Stimulated activated naive B cell treated with anti-CD40 and anti-IgM and Interleukin-4, amounts not matched to agents 10 μg/mL and 1 μg/mL and 100 μg/mL, for 72 hours (primary cell): ENCODE results near the gene SOHLH1.
"Not testable (repeated sequence)": the region's sequence is repeated elsewhere in the genome, so short reads cannot be mapped to it uniquely, and the experiment has no call there.

Experiments used
- ATAC-seq, 2 donors: fragments of 150-1000 bp; cut with Tn5 transposase; replicated peaks; 2 replicates each; pipeline ENCODE4 v1.10.0; 2021; ENCODE audit warnings: moderate library complexity in 1 of 2
- DNase-seq: peaks from one replicate; pipeline ENCODE4 v3.0.0; 2021
- H3K27ac Mint-ChIP-seq: one replicate; pipeline ENCODE4 v1.8.0; 2022; ENCODE audit warnings: mild to moderate bottlenecking, mixed read lengths
- H3K27me3 Mint-ChIP-seq, 2 donors: one replicate each; pipeline ENCODE4 v1.8.0; 2022; ENCODE audit warnings: mixed read lengths in 2 of 2
- H3K36me3 Mint-ChIP-seq, 2 donors: one replicate each; pipeline ENCODE4 v1.8.0; 2022; ENCODE audit warnings: mixed read lengths in 2 of 2, mild to moderate bottlenecking in 1 of 2
- H3K4me1 Mint-ChIP-seq, 2 donors: one replicate each; pipeline ENCODE4 v1.8.0; 2022; ENCODE audit warnings: mixed read lengths in 2 of 2, mild to moderate bottlenecking in 1 of 2
- H3K4me3 Mint-ChIP-seq, 2 donors: one replicate each; pipeline ENCODE4 v1.8.0; 2022; ENCODE audit warnings: mild to moderate bottlenecking in 2 of 2, mixed read lengths in 2 of 2, moderate library complexity in 1 of 2
- H3K9me3 Mint-ChIP-seq, 2 donors: one replicate each; pipeline ENCODE4 v1.8.0; 2022; ENCODE audit warnings: mixed read lengths in 2 of 2, mild to moderate bottlenecking in 1 of 2

SOHLH1 gene

GRCh38 chr9:135669616-135670285 is 29.5 kb downstream of the SOHLH1 start:
- H3K9me3 Mint-ChIP-seq, result peaks cover 5 to 8% of the 10 kb centered on the region in 2 donors
- ATAC-seq, result no peak
- H3K27ac Mint-ChIP-seq, result no peak overlapping the region
- DNase-seq, result no peak
- no peak overlapping the region for H3K4me3 Mint-ChIP-seq
- H3K27me3 Mint-ChIP-seq, result peaks cover 6 to 11% of the 10 kb centered on the region in 2 donors
- H3K4me1 Mint-ChIP-seq, result no peaks in the 10 kb centered on the region
- no peaks in the 10 kb centered on the region for H3K36me3 Mint-ChIP-seq

- H3K4me3 Mint-ChIP-seq, H3K36me3 Mint-ChIP-seq, H3K27ac Mint-ChIP-seq, ATAC-seq, DNase-seq, H3K9me3 Mint-ChIP-seq, H3K4me1 Mint-ChIP-seq: not testable (repeated sequence)
- peaks cover 6 to 16% of the 10 kb centered on the region in 2 donors for H3K27me3 Mint-ChIP-seq
These were observed 30.3 kb downstream of the SOHLH1 start for GRCh38 chr9:135669018-135669417.

GRCh38 chr9:135667463-135668001 is 31.7 kb downstream of the SOHLH1 start:
- H3K4me3 Mint-ChIP-seq, result no peak overlapping the region
- ATAC-seq (no peak), DNase-seq (no peak)
- no peaks in the 10 kb centered on the region for H3K36me3 Mint-ChIP-seq
- H3K9me3 Mint-ChIP-seq, result peaks cover 5 to 8% of the 10 kb centered on the region in 2 donors
- H3K4me1 Mint-ChIP-seq, result no peaks in the 10 kb centered on the region
- peaks cover 6 to 16% of the 10 kb centered on the region in 2 donors for H3K27me3 Mint-ChIP-seq
- no peak overlapping the region for H3K27ac Mint-ChIP-seq

- DNase-seq (no peak), ATAC-seq (no peak)
- Mint-ChIP-seq H3K4me3 (no peak overlapping the region), H3K27ac (no peak overlapping the region), H3K4me1 (no peaks in the 10 kb centered on the region), H3K36me3 (no peaks in the 10 kb centered on the region), H3K9me3 (peaks cover 5 to 7% of the 10 kb centered on the region in 2 donors), H3K27me3 (peaks cover 0 to 13% of the 10 kb centered on the region in 2 donors)
These were observed 32.5 kb downstream of the SOHLH1 start for GRCh38 chr9:135666534-135667462.

GRCh38 chr9:135665795-135666189 is 33.5 kb downstream of the SOHLH1 start:
- no peak for DNase-seq
- Mint-ChIP-seq H3K27me3 (peaks cover 0 to 13% of the 10 kb centered on the region in 2 donors), H3K4me3 (no peak overlapping the region), H3K27ac (no peak overlapping the region), H3K36me3 (no peaks in the 10 kb centered on the region), H3K9me3 (peaks cover 5 to 7% of the 10 kb centered on the region in 2 donors), H3K4me1 (no peaks in the 10 kb centered on the region)
- ATAC-seq, result no peak

- DNase-seq (no peak), ATAC-seq (no peak)
- peaks cover 5 to 7% of the 10 kb centered on the region in 2 donors for H3K9me3 Mint-ChIP-seq
- H3K27ac Mint-ChIP-seq, result no peak overlapping the region
- no peaks in the 10 kb centered on the region for H3K36me3 Mint-ChIP-seq
- H3K4me1 Mint-ChIP-seq, result no peaks in the 10 kb centered on the region
- no peak overlapping the region for H3K4me3 Mint-ChIP-seq
- H3K27me3 Mint-ChIP-seq, result peaks cover 0 to 13% of the 10 kb centered on the region in 2 donors
These were observed 34.2 kb downstream of the SOHLH1 start for GRCh38 chr9:135664801-135665794.

- peaks cover 0 to 13% of the 10 kb centered on the region in 2 donors for H3K27me3 Mint-ChIP-seq
- no peaks in the 10 kb centered on the region for H3K4me1 Mint-ChIP-seq
- no peak for DNase-seq
- no peak overlapping the region for H3K4me3 Mint-ChIP-seq
- H3K36me3 Mint-ChIP-seq, result no peaks in the 10 kb centered on the region
- no peak for ATAC-seq
- H3K27ac Mint-ChIP-seq, result no peak overlapping the region
- peaks cover 5 to 7% of the 10 kb centered on the region in 2 donors for H3K9me3 Mint-ChIP-seq
These were observed 35.0 kb downstream of the SOHLH1 start for GRCh38 chr9:135664266-135664665.

- Mint-ChIP-seq H3K27ac (no peak overlapping the region), H3K4me1 (no peaks in the 10 kb centered on the region), H3K9me3 (peaks cover under 1 to 3% of the 10 kb centered on the region in 2 donors), H3K27me3 (peaks cover 0 to 13% of the 10 kb centered on the region in 2 donors), H3K4me3 (no peak overlapping the region), H3K36me3 (no peaks in the 10 kb centered on the region)
- ATAC-seq (no peak), DNase-seq (no peak)
These were observed 35.4 kb downstream of the SOHLH1 start for GRCh38 chr9:135663857-135664256.

GRCh38 chr9:135663451-135663770 is 35.9 kb downstream of the SOHLH1 start:
- DNase-seq, result no peak
- Mint-ChIP-seq H3K9me3 (peaks cover 0 to 2% of the 10 kb centered on the region in 2 donors), H3K36me3 (no peaks in the 10 kb centered on the region), H3K27me3 (peaks cover 0 to 13% of the 10 kb centered on the region in 2 donors), H3K27ac (no peak overlapping the region), H3K4me3 (no peak overlapping the region), H3K4me1 (no peaks in the 10 kb centered on the region)
- no peak for ATAC-seq

GRCh38 chr9:135662758-135663450 is 36.4 kb downstream of the SOHLH1 start, which contains the start of gene LCN9:
Gene LCN9, plus strand, starts transcription at chr9:135663309. Its CDS starts 13 bp downstream, at chr9:135663322.
- H3K4me1 Mint-ChIP-seq, result no peaks in the 10 kb centered on the region
- ATAC-seq, result no peak
- H3K36me3 Mint-ChIP-seq, result no peaks in the 10 kb centered on the region
- no peak within 1 kb of the TSS for H3K4me3 Mint-ChIP-seq
- no peak within 1 kb of the TSS for H3K27ac Mint-ChIP-seq
- no peak for DNase-seq
- no peaks in the 10 kb centered on the region for H3K9me3 Mint-ChIP-seq
- H3K27me3 Mint-ChIP-seq, result peaks cover 0 to 13% of the 10 kb centered on the region in 2 donors

- no peaks in the 10 kb centered on the region for H3K9me3 Mint-ChIP-seq
- no peaks in the 10 kb centered on the region for H3K36me3 Mint-ChIP-seq
- H3K4me3 Mint-ChIP-seq, result no peak overlapping the region
- no peaks in the 10 kb centered on the region for H3K4me1 Mint-ChIP-seq
- peaks cover 0 to 13% of the 10 kb centered on the region in 2 donors for H3K27me3 Mint-ChIP-seq
- ATAC-seq, result no peak
- H3K27ac Mint-ChIP-seq, result no peak overlapping the region
- DNase-seq, result no peak
These were observed 37.3 kb downstream of the SOHLH1 start for GRCh38 chr9:135661816-135662560.

GRCh38 chr9:135660407-135660806 is 38.9 kb downstream of the SOHLH1 start:
- DNase-seq (no peak), ATAC-seq (no peak)
- no peaks in the 10 kb centered on the region for H3K36me3 Mint-ChIP-seq
- no peak overlapping the region for H3K4me3 Mint-ChIP-seq
- H3K27ac Mint-ChIP-seq, result no peak overlapping the region
- H3K9me3 Mint-ChIP-seq, result no peaks in the 10 kb centered on the region
- H3K4me1 Mint-ChIP-seq, result no peaks in the 10 kb centered on the region
- H3K27me3 Mint-ChIP-seq, result peaks cover 6 to 11% of the 10 kb centered on the region in 2 donors

GRCh38 chr9:135659252-135659651 is 40.0 kb downstream of the SOHLH1 start:
- no peaks in the 10 kb centered on the region for H3K36me3 Mint-ChIP-seq

More at GRCh38 chr9:135659252-135659651, 40.0 kb downstream of the SOHLH1 start:
- no peaks in the 10 kb centered on the region for H3K4me1 Mint-ChIP-seq
- no peak for ATAC-seq
- peaks cover 6% of the 10 kb centered on the region in 2 donors for H3K27me3 Mint-ChIP-seq
- no peak overlapping the region for H3K27ac Mint-ChIP-seq
- no peak for DNase-seq
- no peak overlapping the region for H3K4me3 Mint-ChIP-seq
- H3K9me3 Mint-ChIP-seq, result no peaks in the 10 kb centered on the region
